ENCODE measurements around the gene SHROOM2.

Gene SHROOM2

DNA sequence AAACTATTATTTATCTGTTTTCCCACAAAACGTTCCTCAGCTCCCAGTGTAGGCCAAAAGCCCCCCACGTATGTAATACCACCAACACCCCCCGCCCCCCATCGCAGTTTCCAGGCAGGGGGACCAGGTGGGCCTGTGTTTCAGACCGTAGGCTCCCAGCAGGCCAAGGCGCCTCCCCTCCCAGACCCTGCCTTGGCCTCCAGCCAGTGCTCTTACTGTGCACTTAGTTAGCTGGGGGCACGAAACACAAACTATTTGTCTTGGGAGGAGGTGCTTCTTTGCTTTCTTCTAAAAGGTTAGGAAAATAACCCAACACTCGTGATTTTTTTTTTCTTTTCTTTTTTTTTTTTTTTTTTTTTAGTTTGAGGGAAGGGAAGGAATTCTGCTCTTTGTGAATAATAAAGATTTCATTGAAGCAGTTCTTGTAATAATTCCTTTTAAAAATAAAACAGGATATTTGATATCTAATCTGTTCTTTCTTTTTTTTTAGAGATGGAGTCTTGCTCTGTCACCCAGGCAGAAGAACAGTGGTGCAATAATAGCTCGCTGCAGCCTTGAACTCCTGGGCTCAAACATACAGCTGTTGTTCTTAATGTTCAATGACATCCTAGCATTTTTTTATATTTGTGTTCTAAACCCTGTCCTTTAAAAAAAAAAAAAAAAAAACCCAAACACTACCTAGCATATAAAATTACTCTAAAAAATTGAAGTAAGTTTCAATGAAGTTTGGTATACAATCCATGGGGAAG lies 98.0 kb downstream of the SHROOM2 start:
- no peak overlapping the region for H3K4me3 ChIP-seq
- H3K27ac ChIP-seq = no peak overlapping the region

DNA sequence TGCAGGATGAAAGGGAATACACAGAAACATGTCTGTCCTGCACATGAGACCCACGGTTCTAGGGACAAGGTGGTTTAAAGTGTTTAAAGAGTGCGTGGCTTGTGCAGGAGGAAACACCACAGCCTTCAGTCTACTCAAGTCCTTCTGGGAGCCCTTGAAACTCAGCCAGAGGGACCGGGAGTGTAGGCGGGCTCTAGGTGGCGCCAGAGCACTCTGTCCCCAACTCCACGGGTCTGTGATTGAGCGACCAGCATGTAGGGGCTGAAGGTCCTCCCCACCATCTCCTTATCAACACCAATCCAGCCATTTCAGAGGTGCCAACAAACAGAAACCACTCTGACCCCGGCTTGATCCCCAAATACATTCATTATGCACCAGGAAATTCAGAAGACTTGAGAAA lies 98.9 kb downstream of the SHROOM2 start:
- Histone ChIP-seq H3K27ac (no peak overlapping the region), H3K4me3 (no peak overlapping the region)

DNA sequence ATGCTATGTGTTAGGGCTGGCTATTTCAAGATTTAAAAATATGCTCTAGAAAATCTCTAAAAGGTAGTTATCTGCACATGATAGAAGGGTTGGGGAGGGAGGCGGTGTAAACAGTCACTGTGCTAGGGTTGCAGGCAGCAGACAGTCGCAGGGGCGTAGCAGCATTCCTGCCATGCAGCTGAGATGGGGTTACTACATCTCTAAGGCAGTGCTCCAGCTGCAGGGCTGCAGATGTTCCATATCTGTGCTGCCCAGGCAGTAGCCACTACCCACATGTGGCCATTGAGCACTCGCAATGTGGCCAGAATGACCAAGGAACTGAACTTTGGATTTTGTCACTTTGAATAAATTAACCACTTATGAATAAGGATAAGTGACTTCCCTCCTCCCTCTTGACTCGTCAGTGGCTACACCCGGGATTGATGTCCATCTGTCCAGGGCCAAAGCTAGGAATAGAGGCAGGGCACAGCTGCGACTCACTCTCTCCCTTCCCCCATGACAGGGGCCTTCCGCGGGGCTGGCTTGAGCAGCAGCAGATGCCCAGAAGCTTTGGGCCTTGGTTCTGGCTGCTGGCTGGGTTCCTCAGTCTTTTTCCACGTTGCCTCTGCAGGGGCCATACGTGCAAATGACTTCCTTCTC lies 101.5 kb downstream of the SHROOM2 start:
- Histone ChIP-seq H3K4me3 (no peak overlapping the region), H3K27ac (no peak overlapping the region)

DNA sequence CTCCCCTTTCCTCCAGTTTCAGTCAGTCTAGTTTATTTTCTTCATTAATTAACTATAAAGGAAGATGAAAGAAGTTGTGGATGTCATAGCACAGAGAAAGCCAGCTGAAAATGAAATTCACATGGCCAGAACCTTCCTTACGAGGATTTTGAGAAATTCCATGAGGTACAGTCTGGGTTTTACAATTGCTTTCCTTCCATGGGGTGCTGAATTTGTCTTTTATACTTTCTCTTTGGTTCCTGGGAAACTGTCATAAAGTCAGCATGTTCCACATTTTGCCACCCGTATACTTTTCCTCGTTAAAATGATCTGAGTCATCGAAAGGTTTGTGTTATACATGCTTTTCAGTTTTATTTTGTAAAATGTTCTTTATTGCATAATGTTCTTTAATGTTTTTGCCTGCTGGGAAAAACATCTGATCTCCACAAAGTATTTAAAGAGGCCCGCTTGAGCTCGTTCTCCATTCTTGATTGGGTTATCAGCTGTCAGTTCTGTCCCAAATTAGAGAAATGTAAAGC lies 102.8 kb downstream of the SHROOM2 start:
- no peak overlapping the region for H3K4me3 ChIP-seq
- H3K27ac ChIP-seq = no peak overlapping the region

DNA sequence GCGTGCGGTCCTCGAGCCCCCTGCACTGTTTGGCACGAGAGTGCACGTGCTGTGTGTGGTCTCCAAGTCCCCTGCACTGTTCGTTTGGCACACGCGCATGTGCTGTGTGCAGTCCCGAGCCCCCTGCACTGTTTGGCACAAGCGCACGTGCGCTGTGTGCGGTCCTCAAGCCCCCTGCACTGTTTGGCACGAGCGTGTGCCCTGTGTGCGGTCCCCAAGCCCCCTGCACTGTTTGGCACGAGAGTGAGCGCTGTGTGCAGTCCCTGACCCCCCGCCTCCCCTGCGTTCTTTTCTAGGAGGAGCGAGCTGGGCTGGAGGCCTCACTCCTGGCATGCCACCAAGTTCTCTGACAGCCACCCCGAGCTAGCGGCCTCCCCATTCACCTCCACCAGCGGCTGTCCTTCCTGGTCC lies 104.5 kb downstream of the SHROOM2 start:
- no peak overlapping the region for H3K4me3 ChIP-seq
- H3K27ac ChIP-seq = no peak overlapping the region

DNA sequence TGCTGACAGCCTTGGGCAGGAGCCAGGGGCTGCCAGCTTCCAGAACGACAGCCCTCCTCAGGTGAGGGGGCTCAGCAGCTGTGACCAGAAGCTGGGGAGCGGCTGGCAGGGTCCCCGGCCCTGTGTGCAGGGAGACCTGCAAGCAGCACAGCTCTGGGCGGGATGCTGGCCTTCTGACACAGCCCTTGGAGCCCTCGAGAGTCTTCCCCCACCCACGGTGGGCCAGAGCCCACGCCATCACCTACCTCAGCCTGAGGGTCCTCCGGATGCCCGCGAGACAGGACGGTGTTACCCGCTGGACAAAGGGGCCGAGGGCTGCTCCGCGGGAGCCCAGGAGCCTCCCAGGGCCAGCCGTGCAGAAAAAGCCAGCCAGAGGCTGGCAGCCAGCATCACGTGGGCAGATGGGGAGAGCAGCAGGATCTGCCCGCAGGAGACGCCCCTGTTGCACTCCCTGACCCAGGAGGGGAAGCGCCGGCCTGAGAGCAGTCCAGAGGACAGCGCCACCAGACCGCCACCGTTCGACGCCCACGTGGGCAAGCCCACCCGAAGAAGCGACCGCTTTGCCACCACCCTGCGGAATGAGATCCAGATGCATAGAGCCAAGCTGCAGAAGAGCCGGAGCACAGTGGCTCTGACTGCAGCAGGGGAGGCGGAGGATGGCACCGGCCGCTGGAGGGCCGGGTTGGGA lies 109.1 kb downstream of the SHROOM2 start:
- H3K27ac ChIP-seq = no peak overlapping the region
- no peak overlapping the region for H3K4me3 ChIP-seq

DNA sequence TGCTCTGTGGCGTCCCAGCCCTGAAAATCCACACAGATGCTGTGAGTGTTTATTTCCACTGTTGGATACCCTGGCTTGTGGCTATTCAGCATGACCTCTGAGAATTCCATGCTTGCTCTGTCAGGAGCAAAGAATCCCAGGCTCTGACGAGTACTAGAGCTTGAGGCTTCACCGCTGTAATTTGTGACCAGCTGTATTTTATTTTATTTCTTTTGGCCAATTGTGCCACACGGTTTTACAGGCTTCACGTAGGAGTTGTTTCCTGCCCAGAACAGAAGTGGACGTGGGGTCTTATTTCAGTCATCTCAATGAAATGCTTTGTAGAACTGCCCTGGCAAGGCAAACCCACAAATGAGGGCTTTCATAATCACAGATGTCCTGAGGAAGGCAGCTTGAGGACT lies 111.5 kb downstream of the SHROOM2 start:
- no peak overlapping the region for H3K4me3 ChIP-seq
- no peak overlapping the region for H3K27ac ChIP-seq

DNA sequence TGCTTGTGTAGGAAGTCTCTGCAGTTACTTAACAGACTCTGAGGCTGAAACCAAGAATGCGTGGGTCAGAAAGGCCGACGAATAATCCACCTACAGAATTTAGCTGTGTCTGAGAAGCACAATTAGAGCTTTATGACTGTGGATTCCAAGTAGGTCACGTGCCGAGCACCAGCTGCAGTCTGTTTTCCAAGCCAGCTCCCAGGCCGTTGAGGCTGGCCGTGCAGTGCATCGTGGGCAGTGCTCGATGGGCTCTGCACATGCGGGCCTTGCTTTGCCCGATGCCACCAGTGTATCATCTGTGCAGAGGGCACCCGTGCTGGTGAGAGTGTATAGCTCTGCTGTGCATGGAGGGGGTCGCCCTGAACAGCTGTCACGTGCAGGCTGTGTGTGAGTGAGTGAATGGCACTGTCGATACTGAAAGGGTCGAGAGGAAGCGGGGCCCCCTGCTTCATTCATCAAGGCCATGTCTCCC lies 113.4 kb downstream of the SHROOM2 start:
- Histone ChIP-seq H3K27ac (no peak overlapping the region), H3K4me3 (no peak overlapping the region)

DNA sequence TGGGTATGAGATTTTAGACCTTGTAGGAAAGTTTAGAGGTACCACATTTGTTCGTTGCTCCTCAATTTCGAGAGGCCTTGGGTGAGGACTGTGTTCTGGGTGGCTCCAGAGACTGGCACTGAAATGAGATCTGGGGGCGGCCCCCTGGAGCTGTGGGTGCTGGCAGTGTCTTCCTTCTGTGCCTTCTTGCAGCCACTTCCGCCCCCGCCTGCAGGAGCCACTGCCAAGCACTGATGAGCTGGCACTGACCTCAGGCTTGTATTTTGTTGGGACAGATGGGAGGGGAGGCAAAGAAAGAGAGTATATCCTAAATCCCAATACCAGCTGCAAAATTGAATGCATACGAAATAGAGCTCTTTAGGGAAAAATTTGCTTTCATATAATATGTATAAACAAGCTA lies 116.4 kb downstream of the SHROOM2 start:
- Histone ChIP-seq H3K4me3 (no peak overlapping the region), H3K27ac (no peak overlapping the region)

DNA sequence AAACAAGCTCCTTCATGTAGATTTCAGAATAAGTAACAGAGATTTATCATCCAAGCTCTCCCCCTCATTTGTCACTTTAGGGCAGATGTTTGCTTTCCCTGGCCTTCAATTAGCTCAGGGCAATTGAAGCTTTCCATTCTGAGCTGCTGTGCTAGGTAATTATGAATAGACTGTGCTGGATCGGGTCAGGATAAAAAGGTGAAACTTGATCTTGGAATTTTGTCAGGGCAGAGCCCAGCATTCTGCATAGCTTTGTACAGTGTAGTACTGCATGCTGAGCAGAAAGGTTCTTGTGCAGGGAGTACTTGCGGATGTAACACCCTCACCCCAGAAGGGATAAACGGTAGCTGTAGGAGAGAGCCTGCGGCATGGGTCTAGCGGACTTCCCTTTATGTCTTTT lies 116.9 kb downstream of the SHROOM2 start:
- Histone ChIP-seq H3K27ac (no peak overlapping the region), H3K4me3 (no peak overlapping the region)

DNA sequence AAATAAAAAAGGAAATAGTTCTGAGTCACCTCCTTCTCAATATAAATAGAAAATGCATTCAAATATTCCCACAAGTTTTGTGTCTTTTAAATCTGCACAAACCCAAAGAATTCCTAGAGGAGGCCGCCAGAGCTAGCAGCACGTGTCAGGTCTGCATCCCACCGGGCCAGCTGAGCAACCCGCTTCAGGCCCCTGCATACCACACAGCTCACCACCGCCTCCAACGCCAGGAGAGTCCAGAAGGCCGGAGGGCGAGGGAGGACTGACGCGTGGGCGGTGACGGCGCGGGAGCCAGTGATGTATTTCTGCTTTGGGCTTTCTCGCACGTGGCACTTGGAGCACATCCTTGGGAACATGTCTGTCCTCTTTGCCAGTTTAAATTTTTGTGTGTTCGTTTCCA lies 119.1 kb downstream of the SHROOM2 start:
- H3K27ac ChIP-seq = no peak overlapping the region
- no peak overlapping the region for H3K4me3 ChIP-seq

DNA sequence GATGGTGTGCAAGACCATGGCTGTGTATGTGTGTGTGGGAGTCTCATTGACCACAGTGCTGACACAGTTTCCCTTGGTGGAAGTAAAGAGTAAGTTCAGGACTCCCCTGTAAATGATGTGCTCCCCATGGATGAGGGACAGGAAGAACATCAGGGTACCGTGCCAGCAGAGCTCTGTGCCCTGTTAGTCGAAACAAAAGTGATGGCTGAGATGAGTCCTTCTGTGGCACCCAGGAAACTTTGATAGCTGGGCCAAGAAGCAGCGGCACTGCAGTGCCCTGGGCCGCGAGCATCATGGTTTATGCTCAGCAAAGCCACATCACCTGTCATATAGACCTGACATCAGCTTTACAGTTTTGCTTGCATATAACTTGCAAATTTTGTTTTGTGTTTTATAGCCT lies 119.5 kb downstream of the SHROOM2 start:
- H3K27ac ChIP-seq = no peak overlapping the region

DNA sequence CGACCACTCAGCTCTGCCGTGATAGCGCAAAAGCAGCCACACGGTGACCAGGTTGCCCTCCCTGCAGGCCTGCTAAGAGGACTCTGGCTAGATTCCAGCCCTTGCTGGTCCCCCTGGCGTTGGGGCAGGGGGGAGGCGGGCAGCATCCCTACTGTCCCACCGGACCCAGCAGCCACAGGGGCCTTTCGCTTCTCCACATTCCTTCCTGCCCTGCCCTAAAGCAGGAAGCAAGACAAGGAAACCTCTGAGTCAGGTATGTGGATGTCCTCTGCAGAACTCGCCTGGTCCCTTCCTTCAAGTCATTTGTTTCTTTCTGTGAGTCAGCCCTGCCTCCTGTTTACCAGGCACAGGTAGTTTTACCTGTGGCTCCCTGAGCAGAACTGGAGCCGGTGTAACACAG lies 120.7 kb downstream of the SHROOM2 start:
- Histone ChIP-seq H3K4me3 (no peak overlapping the region), H3K27ac (peak overlapping the region in 1 of 21 experiments; percentile 47)

More for the DNA sequence above, 119.5 kb downstream of the SHROOM2 start:
- no peak overlapping the region for H3K4me3 ChIP-seq

DNA sequence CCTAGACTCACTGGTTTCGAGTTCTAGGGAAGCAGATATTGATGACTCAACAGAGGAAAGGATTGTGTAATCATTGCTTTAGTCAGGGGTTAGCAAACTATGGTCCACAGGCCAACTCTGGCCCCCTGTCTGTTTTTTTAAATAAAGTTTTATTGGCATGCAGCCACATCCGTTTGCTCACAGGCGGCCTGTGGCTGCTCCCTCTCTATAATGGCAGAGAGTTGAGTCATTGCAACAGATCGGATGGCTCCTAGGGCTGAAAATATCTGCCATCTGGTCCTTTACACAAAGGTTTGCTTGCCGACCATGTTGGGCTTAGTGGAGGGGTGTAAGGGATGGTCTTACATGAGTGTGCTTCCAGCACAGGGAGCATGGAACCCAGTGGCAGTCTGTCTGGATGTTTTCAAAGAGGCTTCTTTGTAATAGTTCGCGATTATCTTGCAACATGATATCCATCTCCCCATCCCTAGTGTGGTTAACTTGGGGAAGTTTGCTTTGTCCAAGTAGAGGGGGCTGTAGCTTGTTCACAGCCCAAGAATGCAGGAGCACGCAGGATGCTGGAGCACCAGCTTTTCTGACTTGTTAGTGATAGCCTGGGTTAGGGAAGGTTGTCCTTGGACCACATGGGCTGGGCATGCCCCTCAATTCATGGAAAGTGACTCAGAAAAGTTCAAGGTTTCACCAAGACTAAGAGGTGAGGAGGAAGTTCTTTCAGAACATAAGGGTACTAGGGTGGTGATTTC lies 121.6 kb downstream of the SHROOM2 start:
- H3K27ac ChIP-seq = peak overlapping the region in 2 of 21 experiments; percentile 29 to 47

DNA sequence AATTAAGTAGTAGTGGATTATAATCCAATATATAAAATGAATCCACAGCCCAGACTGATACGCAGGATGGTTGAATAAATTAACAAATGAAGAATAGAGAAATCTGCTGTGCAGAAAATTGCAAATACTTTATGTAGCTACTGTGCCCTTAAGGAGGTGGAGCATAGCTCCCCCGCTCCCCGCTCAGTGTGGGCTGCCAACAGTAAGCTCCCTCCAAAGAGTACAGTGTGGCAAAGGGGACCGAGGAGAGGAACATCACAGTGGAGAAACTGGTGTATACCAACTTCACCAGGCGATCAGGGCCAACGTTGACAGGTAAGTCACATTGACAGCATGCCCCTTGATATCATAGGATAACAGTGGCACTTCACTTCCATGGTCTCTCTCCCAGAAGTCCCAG lies 123.0 kb downstream of the SHROOM2 start:
- H3K4me3 ChIP-seq = no peak overlapping the region

More for the DNA sequence above, 121.6 kb downstream of the SHROOM2 start:
- no peak overlapping the region for H3K4me3 ChIP-seq

DNA sequence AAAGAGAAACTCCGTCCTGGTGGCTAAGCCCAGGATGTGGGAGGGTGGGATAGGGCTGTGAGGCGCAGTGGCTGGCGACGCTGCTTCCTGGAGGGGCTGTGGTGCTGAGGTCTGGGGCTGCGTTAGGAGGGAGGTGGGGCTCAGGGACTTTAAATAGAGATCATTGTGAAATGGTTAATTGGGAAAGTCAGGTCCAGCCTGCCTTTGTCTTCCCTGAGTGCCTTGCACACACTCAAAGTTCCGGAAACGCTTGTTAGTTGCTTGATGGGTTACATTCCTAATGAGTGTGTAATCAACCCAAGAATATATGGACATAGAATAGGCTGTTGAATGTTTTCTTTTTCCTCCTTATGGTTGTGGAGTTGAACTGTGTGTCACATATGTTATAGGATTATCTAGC lies 125.3 kb downstream of the SHROOM2 start:
- Histone ChIP-seq H3K4me3 (no peak overlapping the region), H3K27ac (peak overlapping the region in 6 of 21 experiments; percentile 5 to 77 (median 56))

More for the DNA sequence above, 123.0 kb downstream of the SHROOM2 start:
- no peak overlapping the region for H3K27ac ChIP-seq

DNA sequence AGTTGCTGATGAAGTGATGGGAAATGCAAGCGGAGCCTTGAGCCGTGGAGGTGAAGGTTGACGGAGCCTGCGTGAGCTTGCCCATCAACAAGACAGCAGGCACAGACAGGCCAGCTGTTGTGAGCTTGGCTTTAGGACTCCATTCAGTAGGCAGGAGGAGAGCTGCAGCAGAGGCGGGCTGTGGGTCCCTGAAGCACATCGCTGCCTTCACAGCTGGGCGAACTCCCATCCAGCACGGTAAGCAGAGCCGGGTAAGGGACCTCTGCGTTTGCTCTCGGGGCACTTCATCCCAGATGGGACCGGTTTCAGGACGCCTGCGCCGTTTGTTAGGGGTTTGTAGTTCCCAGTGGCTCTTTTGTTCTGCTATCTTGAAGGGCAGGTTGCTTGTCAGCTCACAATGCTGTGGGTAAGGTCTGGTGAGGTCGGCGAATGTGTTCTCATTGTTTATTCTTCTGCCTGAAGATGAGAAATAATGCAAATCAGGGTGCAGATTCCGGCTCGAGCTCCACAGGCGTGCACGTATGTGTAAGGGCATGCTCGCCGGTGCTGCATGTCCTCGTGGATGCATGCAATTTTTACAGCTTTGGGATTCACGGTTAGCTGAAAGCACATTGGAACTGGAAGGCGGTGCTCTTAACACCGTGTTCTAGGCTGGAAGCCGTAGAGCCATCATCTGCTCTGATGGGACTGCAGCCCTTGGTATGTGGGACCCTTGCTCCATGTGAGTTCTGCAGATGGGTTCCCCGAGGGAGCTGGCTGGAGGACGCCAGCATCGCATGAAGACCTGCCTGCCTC lies 126.3 kb downstream of the SHROOM2 start:
- H3K27ac ChIP-seq = peak overlapping the region in 7 of 21 experiments; percentile 46 to 79 (median 67)
- H3K4me3 ChIP-seq = peak overlapping the region in 5 of 7 experiments; percentile 9 to 31 (median 22)

DNA sequence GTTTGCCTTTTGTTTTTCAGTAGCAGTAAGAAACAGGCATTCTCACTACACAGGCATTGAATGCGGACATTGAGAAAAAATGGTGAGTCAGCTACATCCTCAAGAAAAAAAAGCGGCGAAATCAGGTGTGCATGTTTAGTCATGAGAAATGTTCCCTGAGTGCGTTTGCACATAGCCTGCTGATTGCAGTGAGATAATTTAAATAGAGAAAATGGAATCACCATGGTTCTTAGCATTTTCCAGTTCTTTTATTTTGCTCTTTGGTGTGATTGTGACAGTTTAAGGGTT lies 126.9 kb downstream of the SHROOM2 start:
- H3K4me3 ChIP-seq = peak overlapping the region in 5 of 7 experiments; percentile 9 to 31 (median 22)
- H3K27ac ChIP-seq = peak overlapping the region in 7 of 21 experiments; percentile 46 to 79 (median 67)

DNA sequence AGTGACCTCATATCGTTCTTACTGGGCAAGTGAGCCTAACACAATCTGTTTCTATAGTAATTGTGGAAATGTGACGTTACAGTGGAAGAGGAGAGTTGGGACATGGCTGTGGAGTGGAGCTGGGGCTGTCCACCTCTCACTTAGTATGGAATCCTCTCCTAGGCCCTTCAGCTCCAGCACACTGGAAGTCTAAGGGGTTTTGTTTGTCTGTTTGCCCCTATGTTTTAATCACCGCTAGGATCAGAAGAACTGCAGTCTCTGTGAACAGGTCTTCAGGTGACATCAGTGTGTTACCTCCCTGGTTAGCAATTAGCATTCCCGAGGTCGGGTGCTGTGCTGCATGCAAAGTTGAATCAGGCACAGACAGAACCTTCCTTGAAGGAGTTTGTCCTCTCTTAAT lies 131.6 kb downstream of the SHROOM2 start:
- H3K27ac ChIP-seq = no peak overlapping the region
- H3K4me3 ChIP-seq = no peak overlapping the region

All from skin epidermis (tissue), 12 donors.